GM18505 (cell line): ENCODE data around the gene URM1.

Source experiments
- ATAC-seq: cut with Tn5 transposase; IDR thresholded peaks from one replicate; pipeline ENCODE4 v1.9.1; 2021; ENCODE audit not compliant: unreplicated experiment
- POLR2A ChIP-seq: IDR thresholded peaks from 4 replicates; pipeline ENCODE4 v1.6.1; 2011; ENCODE audit warnings: borderline replicate concordance; ENCODE audit not compliant: insufficient read depth, insufficient read length; ENCODE audit errors: extremely low read depth

Gene URM1

DNA sequence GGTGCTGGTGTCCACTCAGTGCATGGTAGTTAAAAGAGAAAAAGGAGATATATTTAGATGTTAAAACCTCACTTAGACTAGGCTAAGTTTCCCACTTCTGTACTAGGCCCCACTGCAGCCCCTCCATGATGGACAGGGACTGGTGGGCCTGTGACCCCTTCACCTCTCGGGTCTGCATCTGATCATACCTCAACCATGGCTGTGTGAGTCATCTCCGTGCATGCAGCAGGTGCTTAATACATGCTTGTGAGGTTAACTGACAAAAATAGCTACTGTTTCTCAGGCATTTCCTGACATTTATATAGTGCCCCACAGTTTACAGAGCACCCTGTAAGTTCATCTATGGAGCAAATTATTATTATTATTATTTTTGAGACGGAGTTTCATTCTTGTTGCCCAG lies 8.4 kb upstream of the URM1 start:
- ATAC-seq: no peak
- TF ChIP-seq POLR2A: no peak

DNA sequence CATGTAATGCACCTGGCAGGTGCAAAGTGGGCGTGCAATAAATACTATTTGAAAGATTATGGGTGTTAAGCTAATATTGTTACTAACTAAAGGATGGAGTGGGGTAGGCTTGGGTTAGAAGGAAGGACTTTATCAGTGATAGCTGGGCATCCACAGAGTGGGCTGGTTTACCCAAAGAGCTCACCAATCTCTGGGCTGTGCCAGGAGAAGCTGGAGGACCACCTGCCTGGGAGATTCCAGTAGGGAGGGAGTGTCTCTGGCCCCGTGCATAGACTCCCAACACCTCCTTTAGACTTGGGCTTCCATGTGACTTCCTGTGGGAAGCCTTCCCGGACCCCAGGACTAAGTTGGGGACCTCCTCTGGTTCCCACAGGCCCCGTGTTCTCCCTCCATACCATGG lies 5.6 kb upstream of the URM1 start:
- ATAC-seq: no peak
- TF ChIP-seq POLR2A: no peak

- TF ChIP-seq POLR2A: no peak
Observed at GRCh38 chr9:128369024-128369706, 2.0 kb upstream of the URM1 start.

GRCh38 chr9:128370367-128370751 lies 815 bp upstream of the URM1 start:
- TF ChIP-seq POLR2A: no peak
- ATAC-seq: no peak

More at GRCh38 chr9:128369024-128369706, 2.0 kb upstream of the URM1 start:
- no peak for ATAC-seq

DNA sequence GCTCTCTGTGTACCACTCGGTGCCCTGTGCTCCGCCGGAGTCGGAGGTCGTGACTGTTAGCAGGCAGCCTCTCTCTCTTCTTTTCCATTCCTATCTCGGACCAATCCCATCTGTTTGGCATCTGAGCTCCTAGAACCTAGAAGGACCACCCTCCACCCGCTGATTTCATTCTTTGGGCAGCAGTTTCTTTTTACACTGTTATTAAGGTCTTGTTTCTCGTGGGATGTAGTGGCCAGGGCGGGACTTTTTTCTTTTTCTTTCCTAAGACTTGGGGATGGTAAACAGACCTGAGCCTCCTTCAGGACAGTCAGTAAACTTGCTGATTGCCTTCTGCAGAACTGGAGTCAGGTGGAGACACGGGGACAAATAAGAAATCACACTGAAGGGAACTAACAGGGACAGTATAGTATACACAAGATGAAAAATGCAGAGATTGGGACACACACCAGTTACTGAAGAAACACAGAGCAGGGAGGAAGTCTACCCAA lies 500 bp downstream of the URM1 start:
- ATAC-seq: no peak
- no peak for TF ChIP-seq POLR2A

- no peak for ATAC-seq
- no peak for TF ChIP-seq POLR2A
Observed at GRCh38 chr9:128372188-128372641, 1.0 kb downstream of the URM1 start.

- no peak for TF ChIP-seq POLR2A
- no peak for ATAC-seq
Observed at GRCh38 chr9:128372784-128373183, 1.6 kb downstream of the URM1 start.

DNA sequence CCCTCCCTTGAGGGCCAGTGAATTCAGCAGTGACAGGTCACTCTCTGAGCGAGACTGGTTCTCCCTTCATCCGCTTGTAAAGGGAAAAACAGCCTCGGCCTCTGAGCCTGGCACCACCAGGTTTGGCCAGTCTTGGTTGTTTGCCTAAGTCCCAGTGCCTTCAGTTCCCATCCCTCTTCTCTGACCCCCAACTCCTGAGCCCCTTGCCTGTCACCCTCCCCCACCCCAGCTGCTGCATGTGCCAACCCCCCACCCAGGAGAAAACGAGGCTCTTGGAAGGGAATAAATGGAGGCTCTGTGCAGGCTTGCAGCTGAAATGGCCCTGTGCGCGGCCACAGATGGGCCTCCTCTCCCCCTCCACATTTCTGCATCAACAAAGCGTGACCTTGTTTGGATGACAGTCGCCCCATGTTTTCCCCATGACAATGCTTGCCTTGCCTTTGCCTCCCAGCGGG lies 3.1 kb downstream of the URM1 start:
- ATAC-seq: no peak
- TF ChIP-seq POLR2A: no peak

DNA sequence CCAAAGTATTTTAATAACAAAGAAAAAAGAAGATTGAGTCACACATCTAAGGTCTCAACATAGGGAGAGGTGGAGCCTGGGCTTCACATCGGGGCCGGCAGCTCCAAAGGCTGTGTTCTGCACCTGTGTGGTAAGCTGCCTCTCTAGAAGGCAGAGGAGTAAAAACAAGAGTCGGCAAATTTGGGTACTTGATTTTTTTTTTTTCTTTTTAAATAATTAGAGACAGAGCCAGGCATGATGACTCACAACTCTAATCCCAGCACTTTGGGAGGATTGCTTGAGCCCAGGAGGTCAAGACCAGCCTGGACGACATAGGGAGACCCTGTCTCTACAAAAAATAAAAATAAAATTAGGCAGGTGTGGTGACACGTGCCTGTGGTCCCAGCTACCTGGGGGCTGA lies 4.7 kb downstream of the URM1 start:
- no peak for TF ChIP-seq POLR2A
- no peak for ATAC-seq

GRCh38 chr9:128382261-128382660 lies 11.1 kb downstream of the URM1 start:
- no peak for ATAC-seq
- TF ChIP-seq POLR2A: no peak

- ATAC-seq: no peak
- TF ChIP-seq POLR2A: no peak
Observed at GRCh38 chr9:128383007-128383753, 12.0 kb downstream of the URM1 start.

DNA sequence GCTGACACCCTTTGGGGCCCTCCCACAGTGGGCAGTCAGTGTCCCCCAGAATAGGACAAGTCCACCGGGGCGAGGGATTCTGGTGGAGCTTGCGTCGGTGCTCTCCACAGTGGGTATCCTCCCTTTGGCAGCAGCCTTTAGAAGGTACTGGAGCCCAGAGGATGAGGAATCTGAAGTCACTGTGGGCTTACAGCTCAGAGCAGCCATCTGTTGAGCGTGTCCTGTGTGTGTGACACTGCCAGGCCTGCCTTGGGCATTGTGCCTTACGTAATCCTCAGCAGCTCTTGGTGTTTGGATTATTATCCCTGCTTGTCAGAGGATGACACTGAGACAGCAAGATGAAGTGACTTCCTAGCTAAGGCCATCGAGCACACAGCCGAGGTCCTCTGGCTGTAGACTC lies 12.6 kb downstream of the URM1 start:
- no peak for ATAC-seq
- TF ChIP-seq POLR2A: no peak

DNA sequence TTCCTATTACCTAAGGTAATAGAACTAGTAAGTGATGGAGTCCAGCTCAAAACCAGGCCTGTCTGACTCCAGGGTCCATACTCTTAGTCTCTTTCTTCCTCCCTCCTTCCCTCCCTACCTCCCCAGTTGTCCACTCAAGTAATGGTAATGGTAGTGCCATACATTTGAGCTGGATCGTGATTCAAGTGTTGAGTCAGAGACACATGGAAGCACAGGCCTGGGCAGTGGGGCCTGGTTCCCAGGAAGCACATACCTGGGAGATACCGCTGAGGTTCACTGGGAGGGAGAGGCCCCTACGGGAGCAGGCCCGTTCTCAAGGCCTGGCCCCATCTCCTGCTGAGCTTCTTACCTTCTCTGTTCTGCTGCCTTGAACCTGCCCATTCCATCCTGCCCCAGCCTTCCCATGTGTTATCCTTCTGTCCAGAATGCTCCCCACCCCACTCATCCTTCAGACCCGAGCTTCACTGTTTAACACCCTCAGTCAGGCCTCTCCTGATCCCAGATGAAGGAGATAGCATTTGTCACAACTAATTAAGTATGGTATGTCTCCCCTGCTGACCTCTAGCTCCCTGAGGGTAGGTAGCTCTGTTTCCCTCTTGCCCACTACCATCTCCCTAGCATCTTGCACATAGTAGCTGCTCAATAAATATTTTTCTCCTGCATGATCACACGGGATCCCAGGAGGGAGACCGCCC lies 13.8 kb downstream of the URM1 start:
- TF ChIP-seq POLR2A: no peak
- no peak for ATAC-seq

DNA sequence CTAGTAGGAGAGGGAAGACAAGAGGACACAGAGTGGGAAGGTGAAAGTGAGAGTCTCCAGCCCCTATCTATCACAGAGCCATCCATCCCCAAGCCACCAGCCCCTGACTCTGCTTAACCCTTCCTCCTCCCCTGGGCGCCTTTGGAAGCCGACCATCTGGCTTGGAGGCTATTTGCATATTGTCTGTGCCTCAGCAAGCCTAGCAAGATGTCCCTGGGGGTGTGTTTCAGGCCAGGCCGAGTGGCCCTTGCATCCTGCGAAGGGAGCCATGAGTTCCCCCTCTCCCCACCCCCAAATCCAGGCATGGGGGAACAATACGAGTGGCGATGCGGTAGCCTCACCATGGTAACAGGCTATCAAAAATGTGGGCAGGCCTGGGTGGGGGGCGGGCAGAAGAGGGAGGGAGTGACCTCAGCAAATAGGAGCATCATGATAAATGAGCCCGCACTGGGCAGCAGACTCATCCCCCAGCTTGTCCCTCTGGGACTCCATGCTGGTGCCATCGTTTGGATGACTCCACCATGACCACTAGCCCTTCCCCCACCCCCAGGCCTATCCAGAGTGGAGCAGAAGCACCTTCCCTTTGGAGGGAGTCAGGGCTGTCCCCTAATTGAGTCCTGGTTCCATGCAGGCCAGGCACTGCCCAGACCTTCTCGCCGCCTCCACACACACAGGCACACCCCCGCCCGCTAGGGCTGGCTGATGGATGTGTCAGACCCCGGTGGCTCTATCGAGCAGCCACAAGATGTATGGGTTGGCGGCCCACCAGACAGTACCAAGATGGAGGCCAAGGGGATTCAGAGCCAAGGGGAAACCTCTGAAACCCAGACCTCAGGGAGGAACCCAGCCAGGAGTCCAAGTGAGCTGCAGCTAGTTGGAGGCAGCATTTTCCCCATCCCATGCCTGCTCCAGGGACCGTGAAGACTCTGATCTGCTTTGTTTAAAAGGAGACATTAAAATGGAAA lies 14.6 kb downstream of the URM1 start:
- no peak for TF ChIP-seq POLR2A

More for the DNA sequence above, 14.6 kb downstream of the URM1 start:
- ATAC-seq: no peak
